HepG2 (cell line): ENCODE data around the gene ACE. TPM values are rescaled to one million over a fixed set of nuclear protein-coding genes. Genes with fewer than 3 reads are reported as not detected.

Experiments used
- ARNTL ChIP-seq: sonication (generic); formaldehyde crosslinking; IDR thresholded peaks from 2 replicates; pipeline ENCODE4 v1.4.0; 2020; ENCODE audit warnings: mild to moderate bottlenecking, missing genetic modification reagents
- ATAD3A ChIP-seq: sonication (generic); formaldehyde crosslinking; IDR thresholded peaks from 2 replicates; pipeline ENCODE4 v1.4.0; 2020; ENCODE audit warnings: missing genetic modification reagents
- DNMT3B ChIP-seq: conservative IDR thresholded peaks from 2 replicates; pipeline ENCODE4 v1.6.1; 2016; ENCODE audit warnings: missing biosample characterization, control low read depth
- FOXC1 ChIP-seq: sonication (generic); formaldehyde crosslinking; IDR thresholded peaks from 2 replicates; pipeline ENCODE4 v1.8.0; 2022; ENCODE audit warnings: mild to moderate bottlenecking, missing genetic modification reagents, borderline replicate concordance
- HNF4G ChIP-seq, 2 experiments: sonication (generic) in 1 of 2; formaldehyde crosslinking in 1 of 2; IDR thresholded peaks; 2 replicates each; pipeline versions ENCODE4 v1.4.0 to v1.6.1; 2011 to 2020; ENCODE audit warnings: borderline replicate concordance in 2 of 2, low read depth in 2 of 2, mild to moderate bottlenecking in 2 of 2, low read length in 1 of 2, missing genetic modification reagents in 1 of 2, moderate library complexity in 1 of 2
- KLF15 ChIP-seq: sonication (generic); formaldehyde crosslinking; IDR thresholded peaks from 2 replicates; pipeline ENCODE4 v1.8.1; 2023; ENCODE audit warnings: borderline replicate concordance, mild to moderate bottlenecking, inconsistent platforms, missing genetic modification reagents, mixed read lengths
- MZF1 ChIP-seq: sonication (generic); formaldehyde crosslinking; IDR thresholded peaks from 2 replicates; pipeline ENCODE4 v1.8.1; 2023; ENCODE audit warnings: mild to moderate bottlenecking, missing genetic modification reagents, borderline replicate concordance
- NFAT5 ChIP-seq: sonication (generic); formaldehyde crosslinking; IDR thresholded peaks from 2 replicates; pipeline ENCODE4 v1.4.0; 2020; ENCODE audit warnings: missing genetic modification reagents
- SKIL ChIP-seq: sonication (generic); formaldehyde crosslinking; IDR thresholded peaks from 2 replicates; pipeline ENCODE4 v1.8.0; 2022; ENCODE audit warnings: missing genetic modification reagents, mild to moderate bottlenecking, moderate library complexity, borderline replicate concordance
- TARDBP ChIP-seq: sonication (generic); formaldehyde crosslinking; IDR thresholded peaks from 2 replicates; pipeline ENCODE4 v1.8.0; 2022; ENCODE audit warnings: mild to moderate bottlenecking, missing genetic modification reagents
- USF2 ChIP-seq, 2 experiments: sonication (generic) in 1 of 2; formaldehyde crosslinking in 1 of 2; IDR thresholded peaks; 2 replicates each; pipeline versions ENCODE4 v1.5.1 to v1.6.1; 2011 to 2020; ENCODE audit warnings: borderline replicate concordance in 1 of 2, low read depth in 1 of 2, low read length in 1 of 2, mild to moderate bottlenecking in 1 of 2, missing genetic modification reagents in 1 of 2, moderate library complexity in 1 of 2
- ZNF232 ChIP-seq: sonication (generic); formaldehyde crosslinking; IDR thresholded peaks from 2 replicates; pipeline ENCODE4 v1.4.0; 2020; ENCODE audit warnings: missing genetic modification reagents, borderline replicate concordance
- ZNF253 ChIP-seq: sonication (generic); formaldehyde crosslinking; IDR thresholded peaks from 2 replicates; pipeline ENCODE4 v1.8.0; 2022; ENCODE audit warnings: mild to moderate bottlenecking, missing genetic modification reagents, borderline replicate concordance
- ZNF446 ChIP-seq: sonication (generic); formaldehyde crosslinking; IDR thresholded peaks from 2 replicates; pipeline ENCODE4 v1.5.0; 2020; ENCODE audit warnings: mild to moderate bottlenecking, missing genetic modification reagents
- polyA plus RNA-seq, 8 experiments: library from polyadenylated mRNA; depleted of rRNA in 3 of 8; stranded (reverse) in 7 of 8; unstranded in 1 of 8; fragments of >200 nt; fragmentation: Illumina TruSeq in 4 of 8; extraction: Trizol in 4 of 8; gene quantifications; 2 replicates each; pipeline versions ENCODE4 v1.2.1 to v1.2.3, GENCODE V29; 2011 to 2016; ENCODE audit warnings: low read depth in 4 of 8, missing spikeins in 1 of 8, mixed read lengths in 1 of 8; ENCODE audit not compliant: insufficient read depth in 1 of 8
- total RNA-seq, 5 experiments: library from RNA; depleted of rRNA; stranded (reverse); fragments of >200 nt; fragmentation: Illumina TruSeq; extraction: Trizol; gene quantifications; 2 replicates each; pipeline ENCODE4 v1.2.3, GENCODE V29; 2016; ENCODE audit warnings: low read depth in 1 of 5

ACE gene
- total and polyA plus RNA-seq, 2 of the 13 experiments (the other 11 are each of a cell fraction or from before 2014, with no cell fraction given) = 0.08 to 0.13 TPM

GRCh38 chr17:63531022-63531965 is 54.4 kb downstream of the ACE start (continued):
- TF ChIP-seq ZNF446 (no peak), DNMT3B (0 out of 2 replicates have a peak, but pooled peaks have one; percentile 28), ATAD3A (CRISPR knock-in tag) (no peak), FOXC1 (CRISPR knock-in tag) (peak; percentile 96), SKIL (peak; percentile 87), KLF15 (CRISPR knock-in tag) (no peak), TARDBP (CRISPR knock-in tag) (peak; percentile 95), ZNF232 (CRISPR knock-in tag) (peak; percentile 63; the same call in 1 of the 2 replicates), USF2 (IDR thresholded peaks at IDR 0.05; ENCODE audit: low read depth, low read length) (no peak), USF2 (CRISPR knock-in tag; IDR thresholded peaks at IDR 0.05; ENCODE audit: borderline replicate concordance) (peak; percentile 28; the same call in 1 of the 2 replicates), MZF1 (CRISPR knock-in tag) (0 out of 2 replicates have a peak, but pooled peaks have one; percentile 40), NFAT5 (CRISPR knock-in tag) (0 out of 2 replicates have a peak, but pooled peaks have one; percentile 22), ZNF253 (CRISPR knock-in tag) (no peak), HNF4G (IDR thresholded peaks at IDR 0.05; ENCODE audit: borderline replicate concordance, low read depth, low read length) (peak; percentile 70; the same call in 1 of the 2 replicates), HNF4G (CRISPR knock-in tag; IDR thresholded peaks at IDR 0.05; ENCODE audit: borderline replicate concordance, low read depth) (peak; percentile 66; the same call in 1 of the 2 replicates), ARNTL (CRISPR knock-in tag) (peak; percentile 94)
